ENCODE results near the gene MAPKAPK5. TPM values are rescaled to one million over a fixed set of nuclear protein-coding genes. Genes with fewer than 3 reads are reported as not detected.
"Not testable (repeated sequence)": the region's sequence is repeated elsewhere in the genome, so short reads cannot be mapped to it uniquely, and the experiment has no call there.

MAPKAPK5 gene
- total RNA-seq, 4 donors from 2014 or later, result 79.3 to 122 (median 102) TPM

- Histone ChIP-seq H3K27me3 (no peaks in the 10 kb centered on the region), H3K4me3 (no peak overlapping the region), H3K9me3 (no peaks in the 10 kb centered on the region), H3K36me3 (no peaks in the 10 kb centered on the region), H3K27ac (no peak overlapping the region), H3K4me1 (peaks cover 0 to 24% (median 0%) of the 10 kb centered on the region in 4 donors)
- no peak for TF ChIP-seq CTCF (IDR thresholded peaks at IDR 0.05)
- DNase-seq, result no peak
These were observed 23.7 kb upstream of the MAPKAPK5 start for GRCh38 chr12:111818340-111818739.

- TF ChIP-seq POLR2A (IDR thresholded peaks at IDR 0.05) (no peak), CTCF (IDR thresholded peaks at IDR 0.05) (no peak)
- DNase-seq, result peak in 1 of 3 donors; percentile 61
These were observed 22.6 kb upstream of the MAPKAPK5 start for GRCh38 chr12:111819191-111820158.

GRCh38 chr12:111820828-111821227, 21.2 kb upstream of the MAPKAPK5 start:
- not testable (repeated sequence) for H3K27ac ChIP-seq, H3K36me3 ChIP-seq, DNase-seq, H3K4me3 ChIP-seq, H3K9me3 ChIP-seq, H3K27me3 ChIP-seq
- peaks cover 0 to 36% (median 0%) of the 10 kb centered on the region in 4 donors for H3K4me1 ChIP-seq

More at GRCh38 chr12:111819191-111820158, 22.6 kb upstream of the MAPKAPK5 start:
- Histone ChIP-seq H3K27me3 (no peaks in the 10 kb centered on the region), H3K36me3 (no peaks in the 10 kb centered on the region), H3K4me1 (peaks cover 0 to 36% (median 0%) of the 10 kb centered on the region in 4 donors), H3K9me3 (no peaks in the 10 kb centered on the region), H3K4me3 (no peak overlapping the region), H3K27ac (peak overlapping the region in 2 of 4 donors; percentile 42 to 55)

GRCh38 chr12:111822886-111823285, 19.1 kb upstream of the MAPKAPK5 start:
- H3K4me1 ChIP-seq, result peaks cover 0 to 36% (median 0%) of the 10 kb centered on the region in 4 donors
- H3K4me3 ChIP-seq, result no peak overlapping the region
- no peaks in the 10 kb centered on the region for H3K27me3 ChIP-seq
- DNase-seq, result no peak
- no peaks in the 10 kb centered on the region for H3K9me3 ChIP-seq
- H3K27ac ChIP-seq, result peak overlapping the region in 1 of 4 donors; percentile 15
- no peak for TF ChIP-seq POLR2A (IDR thresholded peaks at IDR 0.05)
- TF ChIP-seq CTCF (IDR thresholded peaks at IDR 0.05), result no peak
- H3K36me3 ChIP-seq, result no peaks in the 10 kb centered on the region

- Histone ChIP-seq H3K9me3 (no peaks in the 10 kb centered on the region), H3K4me3 (no peak overlapping the region), H3K27me3 (no peaks in the 10 kb centered on the region), H3K4me1 (peaks cover 0 to 36% (median 0%) of the 10 kb centered on the region in 4 donors), H3K27ac (no peak overlapping the region), H3K36me3 (no peaks in the 10 kb centered on the region)
- TF ChIP-seq POLR2A (IDR thresholded peaks at IDR 0.05), result no peak
- no peak for TF ChIP-seq CTCF (IDR thresholded peaks at IDR 0.05)
- DNase-seq, result no peak
These were observed 18.1 kb upstream of the MAPKAPK5 start for GRCh38 chr12:111823891-111824290.

- DNase-seq, H3K9me3 ChIP-seq, H3K36me3 ChIP-seq, H3K27me3 ChIP-seq, H3K4me3 ChIP-seq, H3K27ac ChIP-seq: not testable (repeated sequence)
- peaks cover 0 to 31% (median 0%) of the 10 kb centered on the region in 4 donors for H3K4me1 ChIP-seq
- TF ChIP-seq CTCF (IDR thresholded peaks at IDR 0.05), result peak in 3 of 6 experiments; percentile 49 to 53 (median 50)
These were observed 17.7 kb upstream of the MAPKAPK5 start for GRCh38 chr12:111824312-111824711.

Measured in Peyer's patch (tissue), 4 donors.